ENCODE results near the gene LMNTD1. TPM values are rescaled to one million over a fixed set of nuclear protein-coding genes. Genes with fewer than 3 reads are reported as not detected.

LMNTD1 gene
- total and polyA plus RNA-seq, 10 of the 15 experiments (the other 5 are each of a cell fraction or from before 2014, with no cell fraction given): not detected

DNA sequence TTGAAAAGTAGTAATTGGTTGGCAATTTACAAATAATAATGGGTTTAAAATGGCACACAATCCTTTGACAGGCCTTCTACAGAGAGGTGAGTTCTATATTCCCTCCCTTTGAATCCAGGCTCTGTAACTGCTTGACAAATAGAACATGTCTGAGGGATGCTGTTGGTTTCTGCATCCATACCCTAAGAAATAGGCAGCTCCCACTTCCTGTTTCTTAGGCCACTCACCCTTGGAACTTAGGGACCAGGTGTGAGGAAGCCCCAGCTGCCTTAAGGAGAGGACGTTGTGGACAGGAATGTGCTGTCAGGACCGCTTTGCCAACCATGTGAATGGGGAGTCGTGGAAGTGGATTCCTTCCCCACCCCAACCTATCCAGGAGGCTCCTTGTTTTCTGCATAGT is 59.4 kb downstream of the LMNTD1 start:
- H3K4me1 ChIP-seq (ENCODE audit: control insufficient read depth, insufficient read depth, low read length): no peaks in the 10 kb centered on the region
- in situ Hi-C loops (cut with MboI): no loop called here
- POLR2A ChIA-PET: no interaction called here
- H3K9me3 ChIP-seq (replicated peaks; ENCODE audit: control insufficient read depth, insufficient read depth, low read length): no peaks in the 10 kb centered on the region
- intact Hi-C loops (cut with micrococcal nuclease; ENCODE audit: unreplicated experiment): no loop called here
- no peaks in the 10 kb centered on the region; a peak in 1 of 4 replicates for H3K27me3 ChIP-seq (replicated peaks in 1 of 2; ENCODE audit: control insufficient read depth in 2 of 2, insufficient read depth in 2 of 2, low read length in 1 of 2)
- no peaks in the 10 kb centered on the region for H4K20me1 ChIP-seq (ENCODE audit: control insufficient read depth, insufficient read depth)
- H3K4me3 ChIP-seq: no peak overlapping the region
- 7% methylated on average over 3 of the region's 3 CpGs for WGBS (ENCODE audit: insufficient coverage, insufficient replicate concordance, low lambda C conversion rate, missing lambda C conversion rate)
- ATAC-seq (no peak), DNase-seq (ENCODE audit: low read depth, low spot score) (no peak), FAIRE-seq (no peak)
- no TSS peak for BruUV-seq (replicated peaks)
- no peaks in the 10 kb centered on the region for H3K79me2 ChIP-seq (ENCODE audit: control insufficient read depth, insufficient read depth, low read length)
- no peak for TF ChIP-seq CEBPB (IDR thresholded peaks at IDR 0.05; ENCODE audit: borderline replicate concordance in 1 of 2, low read depth in 2 of 2, low read length in 2 of 2)
- TF ChIP-seq FOXM1 (IDR thresholded peaks at IDR 0.05; ENCODE audit: low read depth, low read length): no peak
- no peak for TF ChIP-seq HDGF (IDR thresholded peaks at IDR 0.05)
- no peak for TF ChIP-seq PAX5 (IDR thresholded peaks at IDR 0.05; ENCODE audit: borderline replicate concordance, low read depth, low read length)
- TF ChIP-seq SPI1 (IDR thresholded peaks at IDR 0.05; ENCODE audit: borderline replicate concordance, insufficient read depth, low read depth, low read length): peak; percentile 27; the same call in 1 of the 2 replicates
- no peak for TF ChIP-seq SKIL (IDR thresholded peaks at IDR 0.05; ENCODE audit: low read depth, poor library complexity, severe bottlenecking)
- TF ChIP-seq ZZZ3 (IDR thresholded peaks at IDR 0.05; ENCODE audit: control insufficient read depth, insufficient read length, low read depth): no peak
- TF ChIP-seq, protein P1, sequence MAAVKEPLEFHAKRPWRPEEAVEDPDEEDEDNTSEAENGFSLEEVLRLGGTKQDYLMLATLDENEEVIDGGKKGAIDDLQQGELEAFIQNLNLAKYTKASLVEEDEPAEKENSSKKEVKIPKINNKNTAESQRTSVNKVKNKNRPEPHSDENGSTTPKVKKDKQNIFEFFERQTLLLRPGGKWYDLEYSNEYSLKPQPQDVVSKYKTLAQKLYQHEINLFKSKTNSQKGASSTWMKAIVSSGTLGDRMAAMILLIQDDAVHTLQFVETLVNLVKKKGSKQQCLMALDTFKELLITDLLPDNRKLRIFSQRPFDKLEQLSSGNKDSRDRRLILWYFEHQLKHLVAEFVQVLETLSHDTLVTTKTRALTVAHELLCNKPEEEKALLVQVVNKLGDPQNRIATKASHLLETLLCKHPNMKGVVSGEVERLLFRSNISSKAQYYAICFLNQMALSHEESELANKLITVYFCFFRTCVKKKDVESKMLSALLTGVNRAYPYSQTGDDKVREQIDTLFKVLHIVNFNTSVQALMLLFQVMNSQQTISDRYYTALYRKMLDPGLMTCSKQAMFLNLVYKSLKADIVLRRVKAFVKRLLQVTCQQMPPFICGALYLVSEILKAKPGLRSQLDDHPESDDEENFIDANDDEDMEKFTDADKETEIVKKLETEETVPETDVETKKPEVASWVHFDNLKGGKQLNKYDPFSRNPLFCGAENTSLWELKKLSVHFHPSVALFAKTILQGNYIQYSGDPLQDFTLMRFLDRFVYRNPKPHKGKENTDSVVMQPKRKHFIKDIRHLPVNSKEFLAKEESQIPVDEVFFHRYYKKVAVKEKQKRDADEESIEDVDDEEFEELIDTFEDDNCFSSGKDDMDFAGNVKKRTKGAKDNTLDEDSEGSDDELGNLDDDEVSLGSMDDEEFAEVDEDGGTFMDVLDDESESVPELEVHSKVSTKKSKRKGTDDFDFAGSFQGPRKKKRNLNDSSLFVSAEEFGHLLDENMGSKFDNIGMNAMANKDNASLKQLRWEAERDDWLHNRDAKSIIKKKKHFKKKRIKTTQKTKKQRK (IDR thresholded peaks at IDR 0.05; ENCODE audit: low read depth, low read length): no peak
- no peak for TF ChIP-seq SREBF1 (IDR thresholded peaks at IDR 0.05; ENCODE audit: low read length)
- H3K4me2 ChIP-seq (ENCODE audit: control insufficient read depth, insufficient read depth): no peak overlapping the region
- CTCF ChIA-PET: no interaction called here
- no peak overlapping the region for H3K27ac ChIP-seq (ENCODE audit: control insufficient read depth, insufficient read depth)
- SMC1A ChIA-PET (ENCODE audit: uncharacterized antibody, unreplicated experiment): no interaction called here
- no peak overlapping the region for H2AFZ ChIP-seq (ENCODE audit: control insufficient read depth, low read depth, low read length)
- RAD21 ChIA-PET (ENCODE audit: unreplicated experiment): no interaction called here
- no peaks in the 10 kb centered on the region for H3K36me3 ChIP-seq (ENCODE audit: control insufficient read depth in 2 of 2, insufficient read depth in 2 of 2, low read length in 1 of 2)
- no peak overlapping the region for H3K9ac ChIP-seq (ENCODE audit: control insufficient read depth, insufficient read depth, low read length)

Data from GM12878 (cell line).